NCI-H1930 (cell line): Measurements from ENCODE around the gene RAB4A.
A peak's percentile ranks its signal among the peaks of the same experiment; 100 is the strongest.

Source experiments
- DNase-seq, 2 experiments: peaks; one replicate each; lab custom pipeline; 2025; lab: John Stamatoyannopoulos, UW

The RAB4A gene

GRCh38 chr1:229339086-229339485, 68.2 kb downstream of the RAB4A start:
- DNase-seq: no peak

GRCh38 chr1:229339520-229339919, 68.6 kb downstream of the RAB4A start:
- DNase-seq: no peak

- DNase-seq: no peak
Observed at GRCh38 chr1:229340496-229340895, 69.6 kb downstream of the RAB4A start.

DNA sequence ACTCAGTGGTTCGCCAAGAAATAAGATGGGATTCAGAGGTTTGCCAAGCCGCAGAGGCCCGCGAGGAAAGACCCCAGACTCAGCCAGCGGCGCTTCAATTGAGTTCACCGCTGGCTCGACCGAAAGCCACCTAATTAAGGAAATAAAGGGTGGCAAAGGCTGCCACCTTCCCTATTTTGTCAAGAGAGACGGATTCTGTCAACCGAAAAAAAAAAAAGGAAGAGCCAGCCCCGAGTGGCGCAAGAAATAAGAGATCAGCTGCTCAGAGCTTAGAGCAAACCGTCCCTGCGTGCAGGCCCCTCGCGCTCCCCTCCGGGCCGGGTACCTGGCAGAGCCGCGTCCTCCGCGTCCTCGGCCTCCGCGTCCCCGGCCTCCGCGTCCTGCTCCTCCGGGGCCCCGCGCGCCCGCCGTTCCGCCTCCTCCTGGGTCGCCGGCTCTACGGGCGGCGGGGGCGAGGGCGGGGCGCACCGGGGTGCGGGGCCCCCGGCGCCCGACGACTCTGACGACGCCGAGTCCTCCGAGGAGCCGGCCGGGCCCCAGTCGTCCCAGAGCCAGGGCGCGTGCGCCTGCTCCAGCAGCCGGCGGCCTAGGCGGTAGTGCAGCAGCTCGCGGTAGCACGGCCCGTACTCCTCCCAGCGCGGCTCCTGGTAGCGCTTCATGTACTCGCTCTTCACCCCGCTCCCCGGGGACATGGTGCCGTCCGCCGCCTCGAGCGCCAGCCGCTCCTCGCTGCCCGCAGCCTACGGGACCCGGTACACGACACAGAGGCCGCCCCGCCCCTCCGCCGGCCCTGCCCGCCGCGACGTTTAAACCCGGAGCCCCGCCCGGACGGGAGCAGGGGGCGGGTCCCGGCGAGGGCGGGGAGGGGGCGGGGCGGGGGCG, 71.1 kb downstream of the RAB4A start:
- peak; percentile 73 to 89 for DNase-seq

GRCh38 chr1:229342656-229343569, 72.0 kb downstream of the RAB4A start, which contains the start of gene CCSAP:
Gene CCSAP, minus strand, starts transcription at chr1:229343047. Its CDS starts 582 bp downstream, at chr1:229342465.
- peak; percentile 33 to 71 for DNase-seq

GRCh38 chr1:229344139-229344538, 73.2 kb downstream of the RAB4A start:
- no peak for DNase-seq

GRCh38 chr1:229344937-229345684, 74.2 kb downstream of the RAB4A start:
- DNase-seq: no peak

DNA sequence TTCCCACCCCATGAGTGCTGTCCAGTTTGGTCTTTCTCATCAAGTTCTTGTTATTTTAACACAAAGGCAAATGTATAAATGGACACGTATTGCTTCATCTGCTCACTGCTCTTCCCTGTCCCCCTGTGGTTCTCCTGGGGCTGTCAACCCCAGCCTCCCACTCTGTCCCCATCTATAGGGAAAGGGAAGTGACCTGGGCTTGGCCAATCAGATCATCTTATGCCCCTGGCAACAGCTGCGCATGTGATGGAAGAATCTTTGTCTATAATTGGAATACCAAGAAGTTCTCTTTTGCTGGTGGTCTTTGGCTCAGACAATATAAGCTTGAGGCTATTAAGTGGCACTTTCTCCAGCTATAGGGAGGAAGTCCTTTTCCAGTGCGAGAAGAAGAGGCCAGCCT, 76.6 kb downstream of the RAB4A start:
- DNase-seq: no peak

DNA sequence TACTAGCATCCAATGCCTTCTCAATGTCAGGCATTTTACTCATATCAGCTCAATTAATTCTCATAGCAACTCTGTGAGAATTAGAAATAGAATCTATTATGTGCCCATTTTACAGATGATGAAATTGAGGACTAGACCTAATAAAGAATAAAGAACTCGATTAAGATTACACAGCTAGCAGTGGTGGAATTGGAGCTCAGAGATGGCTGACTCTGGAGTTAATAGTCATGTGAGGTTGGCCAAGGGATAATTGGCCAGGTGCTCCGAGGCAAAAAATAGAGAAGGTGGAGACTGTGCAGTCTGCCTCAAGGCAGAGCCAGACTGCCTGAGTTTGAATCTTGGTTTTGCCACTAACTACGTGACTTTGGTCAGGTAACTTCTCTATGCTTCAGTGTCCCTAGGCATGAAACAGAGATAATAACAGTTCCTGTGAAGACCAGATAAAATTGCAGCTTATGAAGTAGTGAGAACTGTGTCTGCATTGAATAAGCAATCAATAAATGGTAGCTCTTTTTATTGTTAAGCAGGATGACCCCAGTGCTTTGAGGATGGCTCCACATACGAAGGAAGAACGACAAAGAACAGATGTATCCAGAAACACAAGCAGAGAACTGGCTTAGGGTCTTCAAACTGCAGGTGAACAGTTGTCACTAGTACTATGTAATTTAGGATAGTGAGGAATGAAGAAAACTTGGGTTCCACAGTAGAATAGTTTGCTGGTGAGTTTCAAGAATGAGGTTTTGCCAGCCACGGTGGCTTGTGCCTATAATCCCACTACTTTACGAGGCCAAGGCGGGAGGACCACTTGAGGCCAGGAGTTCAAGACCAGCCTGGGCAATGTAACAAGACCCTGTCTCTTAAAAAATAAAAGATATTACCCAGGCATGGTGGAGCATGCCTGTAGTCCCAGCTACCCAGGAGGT, 78.8 kb downstream of the RAB4A start:
- no peak for DNase-seq

- no peak for DNase-seq
Observed at GRCh38 chr1:229352975-229353374, 82.1 kb downstream of the RAB4A start.

DNA sequence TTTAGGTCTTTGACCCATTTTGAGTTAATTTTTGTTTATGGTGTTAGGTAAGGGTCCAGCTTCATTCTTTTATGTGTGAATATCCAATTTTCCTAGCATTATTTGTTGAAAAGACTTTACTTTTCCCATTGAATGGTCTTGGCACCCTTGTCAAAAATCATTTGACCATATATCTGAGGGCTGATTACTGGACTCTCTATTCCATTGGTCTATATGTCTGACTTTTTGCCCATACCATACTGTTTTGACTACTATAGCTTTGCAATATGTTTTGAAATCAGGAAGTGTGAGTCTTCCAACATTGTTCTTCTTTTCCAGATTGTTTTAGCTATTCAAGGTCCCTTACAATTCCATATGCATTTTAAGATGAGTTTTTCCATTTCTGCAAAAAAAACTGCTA, 83.3 kb downstream of the RAB4A start:
- no peak for DNase-seq
